ENCODE results near the gene TTC24.

DNA sequence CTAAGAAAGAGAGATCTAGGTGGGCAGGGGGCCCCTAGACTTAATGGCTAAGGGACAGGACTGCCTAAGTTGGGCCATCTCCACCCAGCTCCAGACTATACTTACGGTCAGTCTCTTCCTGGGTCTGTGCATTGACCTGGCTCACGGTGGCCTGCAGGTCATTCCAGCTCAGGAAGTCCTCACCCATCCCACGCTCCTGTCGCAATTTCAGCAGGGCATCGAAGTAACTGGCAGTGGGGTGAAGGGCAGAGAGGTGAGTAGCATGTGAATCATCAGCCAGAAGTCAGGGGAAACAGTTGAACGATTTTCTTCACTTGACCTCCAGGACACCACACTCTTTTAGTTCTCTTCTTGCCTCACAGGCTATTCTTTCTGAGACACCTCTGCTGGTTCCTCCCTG is 27.7 kb upstream of the TTC24 start:
- TF ChIP-seq, protein P1, sequence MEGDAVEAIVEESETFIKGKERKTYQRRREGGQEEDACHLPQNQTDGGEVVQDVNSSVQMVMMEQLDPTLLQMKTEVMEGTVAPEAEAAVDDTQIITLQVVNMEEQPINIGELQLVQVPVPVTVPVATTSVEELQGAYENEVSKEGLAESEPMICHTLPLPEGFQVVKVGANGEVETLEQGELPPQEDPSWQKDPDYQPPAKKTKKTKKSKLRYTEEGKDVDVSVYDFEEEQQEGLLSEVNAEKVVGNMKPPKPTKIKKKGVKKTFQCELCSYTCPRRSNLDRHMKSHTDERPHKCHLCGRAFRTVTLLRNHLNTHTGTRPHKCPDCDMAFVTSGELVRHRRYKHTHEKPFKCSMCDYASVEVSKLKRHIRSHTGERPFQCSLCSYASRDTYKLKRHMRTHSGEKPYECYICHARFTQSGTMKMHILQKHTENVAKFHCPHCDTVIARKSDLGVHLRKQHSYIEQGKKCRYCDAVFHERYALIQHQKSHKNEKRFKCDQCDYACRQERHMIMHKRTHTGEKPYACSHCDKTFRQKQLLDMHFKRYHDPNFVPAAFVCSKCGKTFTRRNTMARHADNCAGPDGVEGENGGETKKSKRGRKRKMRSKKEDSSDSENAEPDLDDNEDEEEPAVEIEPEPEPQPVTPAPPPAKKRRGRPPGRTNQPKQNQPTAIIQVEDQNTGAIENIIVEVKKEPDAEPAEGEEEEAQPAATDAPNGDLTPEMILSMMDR (IDR thresholded peaks at IDR 0.05) = no peak
- TF ChIP-seq POLR2A (IDR thresholded peaks at IDR 0.05) = no peak

All from thyroid gland (tissue), 4 donors.